ENCODE results near the gene TGFB2. TPM values are rescaled to one million over a fixed set of nuclear protein-coding genes. Genes with fewer than 3 reads are reported as not detected.
A peak's percentile ranks its signal among the peaks of the same experiment; 100 is the strongest.

The TGFB2 gene
- total RNA-seq, 4 donors from 2014 or later = 0.56 to 2.3 (median 0.86) TPM

GRCh38 chr1:218462587-218462986 is 117.5 kb downstream of the TGFB2 start:
- ATAC-seq (peak in 1 of 2 donors; percentile 22), DNase-seq (no peak)
- in situ Hi-C loops (cut with MboI; ENCODE audit: low sequenced_read_pairs in 4 of 4) = loop anchor here in 1 of 4 donors (25.0 kb wide), 1 partner anchor 100 kb away; no protein-coding TSS in a partner anchor
- Histone ChIP-seq H3K27ac (peak overlapping the region; percentile 78 to 90 (median 86)), H3K4me1 (peaks cover 76 to 80% of the 10 kb centered on the region in 2 donors), H3K27me3 (no peaks in the 10 kb centered on the region), H3K4me3 (peak overlapping the region in 2 of 4 donors; percentile 8 to 11), H3K9me3 (no peaks in the 10 kb centered on the region), H3K36me3 (no peaks in the 10 kb centered on the region)
- TF ChIP-seq CTCF (IDR thresholded peaks at IDR 0.05 in 4 of 5, conservative IDR thresholded peaks at IDR 0.05 in 1 of 5) (no peak), POLR2A (IDR thresholded peaks at IDR 0.05) (no peak)
- intact Hi-C loops (cut with DNase I; ENCODE audit: low total_unique reads) = loop anchor here (5.0 kb wide), 2 partner anchors 90 to 1645 kb away; no protein-coding TSS in a partner anchor

GRCh38 chr1:218463194-218464156 is 118.3 kb downstream of the TGFB2 start:
- intact Hi-C loops (cut with DNase I; ENCODE audit: low total_unique reads) = loop anchor here (5.0 kb wide), 2 partner anchors 91 to 1646 kb away; no protein-coding TSS in a partner anchor
- peaks cover 78 to 87% of the 10 kb centered on the region in 2 donors for H3K4me1 ChIP-seq

GRCh38 chr1:218464871-218465270 is 119.7 kb downstream of the TGFB2 start:
- H3K9me3 ChIP-seq = no peaks in the 10 kb centered on the region
- no peaks in the 10 kb centered on the region for H3K36me3 ChIP-seq
- peak overlapping the region; percentile 78 to 90 (median 86) for H3K27ac ChIP-seq
- no peak for DNase-seq
- H3K4me1 ChIP-seq = peaks cover 73 to 77% of the 10 kb centered on the region in 2 donors
- no peak for ATAC-seq
- H3K27me3 ChIP-seq = no peaks in the 10 kb centered on the region
- no peak for TF ChIP-seq CTCF (IDR thresholded peaks at IDR 0.05 in 4 of 5, conservative IDR thresholded peaks at IDR 0.05 in 1 of 5)
- TF ChIP-seq POLR2A (IDR thresholded peaks at IDR 0.05) = no peak
- in situ Hi-C loops (cut with MboI; ENCODE audit: low sequenced_read_pairs in 4 of 4) = loop anchor here in 1 of 4 donors (25.0 kb wide), 1 partner anchor 103 kb away; no protein-coding TSS in a partner anchor
- H3K4me3 ChIP-seq = no peak overlapping the region
- intact Hi-C loops (cut with DNase I; ENCODE audit: low total_unique reads) = loop anchor here (5.0 kb wide), 2 partner anchors 93 to 1648 kb away; no protein-coding TSS in a partner anchor

More at GRCh38 chr1:218463194-218464156, 118.3 kb downstream of the TGFB2 start:
- H3K9me3 ChIP-seq = no peaks in the 10 kb centered on the region
- peak; percentile 59 to 67 for ATAC-seq
- TF ChIP-seq CTCF (IDR thresholded peaks at IDR 0.05 in 4 of 5, conservative IDR thresholded peaks at IDR 0.05 in 1 of 5) (no peak), POLR2A (IDR thresholded peaks at IDR 0.05) (no peak)
- DNase-seq = peak; percentile 35 to 76
- in situ Hi-C loops (cut with MboI; ENCODE audit: low sequenced_read_pairs in 4 of 4) = loop anchor here in 1 of 4 donors (25.0 kb wide), 1 partner anchor 101 kb away; no protein-coding TSS in a partner anchor
- no peaks in the 10 kb centered on the region for H3K36me3 ChIP-seq
- peak overlapping the region; percentile 78 to 90 (median 86) for H3K27ac ChIP-seq
- peak overlapping the region; percentile 8 to 19 (median 14) for H3K4me3 ChIP-seq
- no peaks in the 10 kb centered on the region for H3K27me3 ChIP-seq

GRCh38 chr1:218466341-218467010 is 121.3 kb downstream of the TGFB2 start:
- in situ Hi-C loops (cut with MboI; ENCODE audit: low sequenced_read_pairs in 4 of 4) = loop anchor here in 1 of 4 donors (25.0 kb wide), 1 partner anchor 104 kb away; no protein-coding TSS in a partner anchor
- no peaks in the 10 kb centered on the region for H3K9me3 ChIP-seq
- ATAC-seq (peak; percentile 78 to 84), DNase-seq (peak; percentile 38 to 46)
- H3K4me3 ChIP-seq = peak overlapping the region in 1 of 4 donors; percentile 11
- no peaks in the 10 kb centered on the region for H3K27me3 ChIP-seq
- TF ChIP-seq POLR2A (IDR thresholded peaks at IDR 0.05) = no peak
- TF ChIP-seq CTCF (IDR thresholded peaks at IDR 0.05 in 4 of 5, conservative IDR thresholded peaks at IDR 0.05 in 1 of 5) = no peak
- peak overlapping the region; percentile 78 to 90 (median 86) for H3K27ac ChIP-seq
- peaks cover 57 to 61% of the 10 kb centered on the region in 2 donors for H3K4me1 ChIP-seq
- intact Hi-C loops (cut with DNase I; ENCODE audit: low total_unique reads) = no loop called here
- no peaks in the 10 kb centered on the region for H3K36me3 ChIP-seq
